HepG2 (cell line): ENCODE results near the gene ABCC3. TPM values are rescaled to one million over a fixed set of nuclear protein-coding genes. Genes with fewer than 3 reads are reported as not detected.

Source experiments
- ATAC-seq: fragments of 200-7000 bp; cut with Tn5 transposase; 3 replicates; pipeline ENCODE4 v1.9.1; 2020; ENCODE audit warnings: mild to moderate bottlenecking, moderate library complexity
- BruUV-seq: library from RNA; stranded (reverse); fragments of 400-500 nt; replicated peaks from 2 replicates; lab custom pipeline; 2021; lab: Mats Ljungman, UMichigan
- CTCF ChIA-PET: fragments of 300-600 bp; formaldehyde crosslinking; extraction: SDS; loops from one replicate; lab custom pipeline; 2021; ENCODE audit warnings: low total read pairs, inconsistent platforms, low intra/inter-chr PET ratio; lab: Yijun Ruan, JAX
- POLR2A ChIA-PET: fragments of 350-600 bp; sonication (Branson Sonifier 250); formaldehyde crosslinking; loops from one replicate; lab custom pipeline; 2020; ENCODE audit warnings: antibody characterized with exemption, inconsistent platforms; lab: Yijun Ruan, JAX
- DNase-seq: peaks from one replicate; pipeline ENCODE4 v3.0.0-alpha.2; 2015; ENCODE audit warnings: low spot score
- FAIRE-seq: peaks from 3 replicates; lab custom pipeline; 2011; peaks lifted over from hg19 to GRCh38; lab: Jason Lieb, UNC
- H2AFZ ChIP-seq: one replicate; pipeline ENCODE4 v1.6.1; 2011; ENCODE audit warnings: low read length, inconsistent platforms
- H3K27ac ChIP-seq: fragments of 300-600 bp; 3 replicates; pipeline ENCODE4 v1.8.0; 2011; ENCODE audit warnings: mixed run types, mild to moderate bottlenecking, mixed read lengths, low read length, inconsistent platforms; ENCODE audit not compliant: insufficient read depth; ENCODE audit errors: extremely low read length
- H3K27me3 ChIP-seq, 2 experiments: fragments of 200-600 bp in 1 of 2; 2 replicates in 1 of 2; 3 replicates in 1 of 2; pipeline versions ENCODE4 v1.6.0 to v1.8.0; 2011; ENCODE audit warnings: low read length in 2 of 2, mild to moderate bottlenecking in 2 of 2, moderate library complexity in 2 of 2, inconsistent platforms in 1 of 2; ENCODE audit not compliant: insufficient read depth in 2 of 2, control insufficient read depth in 1 of 2
- H3K36me3 ChIP-seq, 2 experiments: fragments of 200-600 bp in 1 of 2; replicated peaks in 1 of 2; 2 replicates in 1 of 2; 3 replicates in 1 of 2; pipeline versions ENCODE4 v1.5.1 to v1.8.0; 2011; ENCODE audit warnings: low read length in 2 of 2, inconsistent platforms in 1 of 2; ENCODE audit not compliant: insufficient read depth in 2 of 2, control insufficient read depth in 1 of 2
- H3K4me1 ChIP-seq: 2 replicates; pipeline ENCODE4 v1.5.1; 2012; ENCODE audit warnings: low read length, inconsistent platforms; ENCODE audit not compliant: insufficient read depth
- H3K4me2 ChIP-seq: 2 replicates; pipeline ENCODE4 v1.6.0; 2011; ENCODE audit warnings: low read depth, low read length, inconsistent platforms
- H3K4me3 ChIP-seq, 3 experiments: fragments of 200-600 bp in 1 of 3; sonication (generic), shearing (Covaris generic) in 1 of 3; replicated peaks in 1 of 3; 2 replicates each; pipeline ENCODE4 v1.5.1; 2011 to 2016; ENCODE audit warnings: low read length in 3 of 3, inconsistent platforms in 2 of 3, low read depth in 2 of 3, mild to moderate bottlenecking in 2 of 3, control low read depth in 1 of 3, mixed read lengths in 1 of 3; ENCODE audit not compliant: insufficient read depth in 1 of 3
- H3K79me2 ChIP-seq: one replicate; pipeline ENCODE4 v1.6.1; 2011; ENCODE audit warnings: low read length, inconsistent platforms; ENCODE audit not compliant: insufficient read depth
- H3K9ac ChIP-seq: 2 replicates; pipeline ENCODE4 v1.6.0; 2011; ENCODE audit warnings: mild to moderate bottlenecking, low read depth, low read length, inconsistent platforms; ENCODE audit not compliant: insufficient read depth
- H3K9me3 ChIP-seq: 2 replicates; pipeline ENCODE4 v1.5.1; 2012; ENCODE audit warnings: mild to moderate bottlenecking, low read length
- H4K20me1 ChIP-seq: 2 replicates; pipeline ENCODE4 v1.6.0; 2011; ENCODE audit warnings: inconsistent platforms, mild to moderate bottlenecking, low read length, moderate library complexity; ENCODE audit not compliant: insufficient read depth
- EHMT2 ChIP-seq: fragments of 200-600 bp; sonication (generic); IDR thresholded peaks from 2 replicates; pipeline ENCODE4 v1.7.0; 2017; ENCODE audit warnings: antibody characterized with exemption, low read depth, low read length, borderline replicate concordance
- ESRRA ChIP-seq: sonication (generic); formaldehyde crosslinking; IDR thresholded peaks from 2 replicates; pipeline ENCODE4 v1.5.1; 2020; ENCODE audit warnings: mild to moderate bottlenecking, low read depth, missing genetic modification reagents
- LCORL ChIP-seq, 2 experiments: fragments of 450-650 bp in 1 of 2; sonication (generic) in 1 of 2; formaldehyde crosslinking in 1 of 2; IDR thresholded peaks; 2 replicates each; pipeline versions ENCODE4 v1.5.0 to v1.6.1; 2017 to 2020; ENCODE audit warnings: antibody characterized with exemption in 1 of 2, missing genetic modification reagents in 1 of 2
- NFE2L1 ChIP-seq: sonication (generic); formaldehyde crosslinking; IDR thresholded peaks from 2 replicates; pipeline ENCODE4 v1.4.0; 2020; ENCODE audit warnings: missing genetic modification reagents, mild to moderate bottlenecking, borderline replicate concordance
- PCBP1 ChIP-seq: fragments of 200-400 bp; formaldehyde crosslinking; IDR thresholded peaks from 2 replicates; pipeline ENCODE4 v1.6.1; 2017; ENCODE audit warnings: mild to moderate bottlenecking, low read depth, low read length, borderline replicate concordance
- ZNF253 ChIP-seq: sonication (generic); formaldehyde crosslinking; IDR thresholded peaks from 2 replicates; pipeline ENCODE4 v1.8.0; 2022; ENCODE audit warnings: mild to moderate bottlenecking, missing genetic modification reagents, borderline replicate concordance
- ZNF501 ChIP-seq: sonication (generic); formaldehyde crosslinking; IDR thresholded peaks from 2 replicates; pipeline ENCODE4 v1.5.1; 2020; ENCODE audit warnings: mild to moderate bottlenecking, moderate library complexity, missing genetic modification reagents
- ZNF510 ChIP-seq: sonication (generic); formaldehyde crosslinking; IDR thresholded peaks from 2 replicates; pipeline ENCODE4 v1.4.0; 2020; ENCODE audit warnings: low read depth, mild to moderate bottlenecking, missing genetic modification reagents
- ZNF557 ChIP-seq: sonication (generic); formaldehyde crosslinking; IDR thresholded peaks from 2 replicates; pipeline ENCODE4 v1.4.0; 2020; ENCODE audit warnings: missing genetic modification reagents
- WGBS: methylation state at CpG from one replicate; pipeline ENCODE4 v1.1.6; 2017; ENCODE audit warnings: low lambda C conversion rate; 5-methylcytosine and 5-hydroxymethylcytosine counted together
- in situ Hi-C: cut with HindIII; loops from 2 replicates; pipeline ENCODE4 v1.10.0; 2017; ENCODE audit warnings: low pct_unique_long_range_greater_than_20kb; ENCODE audit not compliant: extremely low pct_ligation_motif_present
- intact Hi-C: fragments of 100-400 bp; cut with micrococcal nuclease; formaldehyde crosslinking; loops from one replicate; pipeline ENCODE4 v1.10.0; 2022; ENCODE audit not compliant: unreplicated experiment
- polyA plus RNA-seq, 8 experiments: library from polyadenylated mRNA; depleted of rRNA in 3 of 8; stranded (reverse) in 7 of 8; unstranded in 1 of 8; fragments of >200 nt; fragmentation: Illumina TruSeq in 4 of 8; extraction: Trizol in 4 of 8; gene quantifications; 2 replicates each; pipeline versions ENCODE4 v1.2.1 to v1.2.3, GENCODE V29; 2011 to 2016; ENCODE audit warnings: low read depth in 4 of 8, missing spikeins in 1 of 8, mixed read lengths in 1 of 8; ENCODE audit not compliant: insufficient read depth in 1 of 8
- total RNA-seq, 5 experiments: library from RNA; depleted of rRNA; stranded (reverse); fragments of >200 nt; fragmentation: Illumina TruSeq; extraction: Trizol; gene quantifications; 2 replicates each; pipeline ENCODE4 v1.2.3, GENCODE V29; 2016; ENCODE audit warnings: low read depth in 1 of 5
- TF ChIP-seq, protein P1 (sequence below): sonication (generic); formaldehyde crosslinking; IDR thresholded peaks from 2 replicates; pipeline ENCODE4 v1.8.0; 2022; ENCODE audit warnings: mild to moderate bottlenecking, missing genetic modification reagents, moderate library complexity
- TF ChIP-seq, protein P2 (sequence below): sonication (generic); formaldehyde crosslinking; IDR thresholded peaks from 2 replicates; pipeline ENCODE4 v1.4.0; 2020; ENCODE audit warnings: missing genetic modification reagents, low read depth, mild to moderate bottlenecking, borderline replicate concordance
- TF ChIP-seq, protein P3 (sequence below): sonication (generic); formaldehyde crosslinking; IDR thresholded peaks from 2 replicates; pipeline ENCODE4 v1.4.0; 2020; ENCODE audit warnings: low read depth, mild to moderate bottlenecking, missing genetic modification reagents
- TF ChIP-seq, protein P4 (sequence below): sonication (generic); formaldehyde crosslinking; IDR thresholded peaks from 2 replicates; pipeline ENCODE4; 2020; ENCODE audit warnings: missing genetic modification reagents, mild to moderate bottlenecking, borderline replicate concordance

The ABCC3 gene
- total and polyA plus RNA-seq, 2 of the 13 experiments (the other 11 are each of a cell fraction or from before 2014, with no cell fraction given): 25.2 to 50.7 TPM

DNA sequence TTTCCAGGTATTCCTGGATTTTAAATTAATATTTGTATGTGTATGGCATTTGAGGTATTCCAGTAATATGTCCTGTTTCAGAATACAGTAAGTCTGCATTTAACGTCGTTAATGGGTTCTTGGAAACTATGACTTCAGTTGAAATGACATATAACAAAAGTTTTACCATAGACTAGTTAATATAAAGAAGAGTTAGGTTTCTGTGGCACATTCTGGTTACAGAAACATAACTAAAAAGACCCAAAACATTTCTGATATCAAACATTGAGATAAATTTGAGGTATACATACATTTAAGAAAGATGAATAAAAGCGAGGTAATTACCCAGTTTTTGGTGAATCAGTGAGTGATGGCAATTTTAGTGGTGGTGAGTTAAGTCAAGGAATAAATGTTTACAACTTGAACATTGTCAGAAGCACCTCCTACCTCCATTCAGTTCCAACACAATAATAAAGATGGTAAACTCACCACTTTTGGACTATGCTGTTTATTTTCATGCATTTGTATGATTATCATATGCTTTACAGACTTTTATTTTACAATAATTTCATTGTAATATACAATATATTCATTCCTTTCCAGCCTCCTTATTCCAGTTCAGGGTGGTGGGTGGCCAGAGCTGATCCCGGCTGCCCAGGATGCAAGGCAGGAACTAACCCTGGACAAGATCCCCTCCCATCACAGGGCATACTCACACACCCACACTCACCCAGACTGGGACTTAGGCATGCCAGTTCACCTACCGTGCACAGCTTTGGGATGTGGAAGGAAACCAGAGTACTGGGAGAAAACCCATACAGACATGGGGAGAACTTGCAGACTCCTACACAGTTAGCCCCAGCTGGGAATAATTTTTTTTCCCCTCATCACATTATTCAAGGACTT lies 94.4 kb downstream of the ABCC3 start (continued):
- TF ChIP-seq, protein P1, sequence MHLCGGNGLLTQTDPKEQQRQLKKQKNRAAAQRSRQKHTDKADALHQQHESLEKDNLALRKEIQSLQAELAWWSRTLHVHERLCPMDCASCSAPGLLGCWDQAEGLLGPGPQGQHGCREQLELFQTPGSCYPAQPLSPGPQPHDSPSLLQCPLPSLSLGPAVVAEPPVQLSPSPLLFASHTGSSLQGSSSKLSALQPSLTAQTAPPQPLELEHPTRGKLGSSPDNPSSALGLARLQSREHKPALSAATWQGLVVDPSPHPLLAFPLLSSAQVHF (CRISPR knock-in tag): no peak
- TF ChIP-seq ZNF253 (CRISPR knock-in tag) (no peak), PCBP1 (no peak), NFE2L1 (CRISPR knock-in tag) (no peak), EHMT2 (no peak), ZNF501 (CRISPR knock-in tag) (no peak)

DNA sequence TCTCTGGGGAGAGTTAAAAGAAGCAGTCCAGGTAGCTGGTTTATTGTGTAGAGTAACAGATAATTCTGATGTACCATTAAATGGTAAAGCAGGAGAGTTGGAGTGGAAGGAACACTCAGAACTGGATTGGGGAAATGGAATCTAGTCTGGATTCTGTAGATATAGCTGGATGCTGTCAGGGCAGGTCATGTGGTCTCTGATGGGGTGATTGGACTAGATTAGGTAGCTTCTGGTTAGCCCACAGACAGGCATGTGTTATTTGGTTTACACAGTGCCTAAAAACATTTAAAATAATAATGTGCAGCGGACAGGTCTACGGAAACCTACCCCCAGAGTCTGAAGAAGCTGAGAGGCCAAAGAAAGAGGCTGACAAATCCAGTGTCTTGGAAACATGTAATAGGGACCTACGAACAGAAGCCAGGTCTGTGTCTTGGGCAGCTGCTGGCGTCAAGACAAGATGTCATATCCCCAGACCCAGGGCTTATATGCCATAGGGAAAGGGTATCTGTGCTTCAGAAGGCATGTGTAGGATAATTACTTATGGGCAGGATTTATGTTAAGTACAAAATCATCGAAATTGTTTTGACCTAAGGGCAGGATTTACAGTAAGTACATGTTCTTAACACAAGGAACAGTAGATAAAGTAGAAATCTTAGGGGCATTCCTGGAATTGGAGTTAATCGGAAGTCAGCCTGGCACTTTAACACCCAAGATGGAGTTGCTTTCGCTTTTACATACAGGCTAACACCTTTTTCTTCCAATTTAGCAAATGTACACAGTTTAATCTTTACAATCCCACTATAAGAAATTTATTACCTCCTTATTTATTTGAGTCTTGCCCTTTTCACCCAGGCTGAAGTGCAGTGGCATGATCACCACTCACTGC lies 97.1 kb downstream of the ABCC3 start:
- ChIA-PET CTCF (no interaction called here), POLR2A (interaction anchor here (0.6 to 3.8 kb wide), 2 partner anchors 12 to 95 kb away, joined by 3 to 14 read pairs; partner anchors contain the start of gene LUC7L3)
- H3K27me3 ChIP-seq: no peaks in the 10 kb centered on the region
- H2AFZ ChIP-seq: no peak overlapping the region
- peaks cover 92% of the 10 kb centered on the region for H4K20me1 ChIP-seq
- no peak overlapping the region for H3K4me2 ChIP-seq
- no peak overlapping the region for H3K9ac ChIP-seq
- H3K4me1 ChIP-seq: peaks cover 46% of the 10 kb centered on the region
- intact Hi-C loops (no loop called here), in situ Hi-C loops (no loop called here)
- H3K9me3 ChIP-seq: no peaks in the 10 kb centered on the region
- H3K79me2 ChIP-seq: peaks cover 96% of the 10 kb centered on the region
- H3K36me3 ChIP-seq: peaks cover 3 to 21% of the 10 kb centered on the region in 2 experiments; a peak in 4 of 5 replicates
- H3K4me3 ChIP-seq: no peak overlapping the region
- no peak overlapping the region for H3K27ac ChIP-seq
- TSS peak; percentile 3 for BruUV-seq
- FAIRE-seq (no peak), ATAC-seq (no peak), DNase-seq (no peak)
- WGBS: 91% methylated on average over 7 of the region's 7 CpGs
- TF ChIP-seq, protein P2, sequence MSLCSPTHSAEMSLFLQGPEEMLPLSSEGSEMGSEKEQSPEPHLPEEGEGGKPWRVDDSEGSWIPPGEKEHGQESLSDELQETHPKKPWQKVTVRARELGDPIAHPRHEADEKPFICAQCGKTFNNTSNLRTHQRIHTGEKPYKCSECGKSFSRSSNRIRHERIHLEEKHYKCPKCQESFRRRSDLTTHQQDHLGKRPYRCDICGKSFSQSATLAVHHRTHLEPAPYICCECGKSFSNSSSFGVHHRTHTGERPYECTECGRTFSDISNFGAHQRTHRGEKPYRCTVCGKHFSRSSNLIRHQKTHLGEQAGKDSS (CRISPR knock-in tag): no peak
- TF ChIP-seq, protein P3, sequence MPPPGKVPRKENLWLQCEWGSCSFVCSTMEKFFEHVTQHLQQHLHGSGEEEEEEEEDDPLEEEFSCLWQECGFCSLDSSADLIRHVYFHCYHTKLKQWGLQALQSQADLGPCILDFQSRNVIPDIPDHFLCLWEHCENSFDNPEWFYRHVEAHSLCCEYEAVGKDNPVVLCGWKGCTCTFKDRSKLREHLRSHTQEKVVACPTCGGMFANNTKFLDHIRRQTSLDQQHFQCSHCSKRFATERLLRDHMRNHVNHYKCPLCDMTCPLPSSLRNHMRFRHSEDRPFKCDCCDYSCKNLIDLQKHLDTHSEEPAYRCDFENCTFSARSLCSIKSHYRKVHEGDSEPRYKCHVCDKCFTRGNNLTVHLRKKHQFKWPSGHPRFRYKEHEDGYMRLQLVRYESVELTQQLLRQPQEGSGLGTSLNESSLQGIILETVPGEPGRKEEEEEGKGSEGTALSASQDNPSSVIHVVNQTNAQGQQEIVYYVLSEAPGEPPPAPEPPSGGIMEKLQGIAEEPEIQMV (CRISPR knock-in tag): no peak
- TF ChIP-seq ZNF557: no peak
- no peak for TF ChIP-seq ESRRA (CRISPR knock-in tag)
- TF ChIP-seq ZNF510 (CRISPR knock-in tag): no peak
- TF ChIP-seq, protein P4, sequence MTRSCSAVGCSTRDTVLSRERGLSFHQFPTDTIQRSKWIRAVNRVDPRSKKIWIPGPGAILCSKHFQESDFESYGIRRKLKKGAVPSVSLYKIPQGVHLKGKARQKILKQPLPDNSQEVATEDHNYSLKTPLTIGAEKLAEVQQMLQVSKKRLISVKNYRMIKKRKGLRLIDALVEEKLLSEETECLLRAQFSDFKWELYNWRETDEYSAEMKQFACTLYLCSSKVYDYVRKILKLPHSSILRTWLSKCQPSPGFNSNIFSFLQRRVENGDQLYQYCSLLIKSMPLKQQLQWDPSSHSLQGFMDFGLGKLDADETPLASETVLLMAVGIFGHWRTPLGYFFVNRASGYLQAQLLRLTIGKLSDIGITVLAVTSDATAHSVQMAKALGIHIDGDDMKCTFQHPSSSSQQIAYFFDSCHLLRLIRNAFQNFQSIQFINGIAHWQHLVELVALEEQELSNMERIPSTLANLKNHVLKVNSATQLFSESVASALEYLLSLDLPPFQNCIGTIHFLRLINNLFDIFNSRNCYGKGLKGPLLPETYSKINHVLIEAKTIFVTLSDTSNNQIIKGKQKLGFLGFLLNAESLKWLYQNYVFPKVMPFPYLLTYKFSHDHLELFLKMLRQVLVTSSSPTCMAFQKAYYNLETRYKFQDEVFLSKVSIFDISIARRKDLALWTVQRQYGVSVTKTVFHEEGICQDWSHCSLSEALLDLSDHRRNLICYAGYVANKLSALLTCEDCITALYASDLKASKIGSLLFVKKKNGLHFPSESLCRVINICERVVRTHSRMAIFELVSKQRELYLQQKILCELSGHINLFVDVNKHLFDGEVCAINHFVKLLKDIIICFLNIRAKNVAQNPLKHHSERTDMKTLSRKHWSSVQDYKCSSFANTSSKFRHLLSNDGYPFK (CRISPR knock-in tag): no peak
- TF ChIP-seq LCORL (IDR thresholded peaks at IDR 0.05): no peak
- no peak for TF ChIP-seq LCORL (CRISPR knock-in tag; IDR thresholded peaks at IDR 0.05)
